Islet precursor cell (in vitro differentiated cells): ENCODE measurements around the gene SLIT3.

ENCODE experiments used
- DNase-seq: peaks from one replicate; pipeline ENCODE4 v3.0.0-alpha.2; 2018

The SLIT3 gene

DNA sequence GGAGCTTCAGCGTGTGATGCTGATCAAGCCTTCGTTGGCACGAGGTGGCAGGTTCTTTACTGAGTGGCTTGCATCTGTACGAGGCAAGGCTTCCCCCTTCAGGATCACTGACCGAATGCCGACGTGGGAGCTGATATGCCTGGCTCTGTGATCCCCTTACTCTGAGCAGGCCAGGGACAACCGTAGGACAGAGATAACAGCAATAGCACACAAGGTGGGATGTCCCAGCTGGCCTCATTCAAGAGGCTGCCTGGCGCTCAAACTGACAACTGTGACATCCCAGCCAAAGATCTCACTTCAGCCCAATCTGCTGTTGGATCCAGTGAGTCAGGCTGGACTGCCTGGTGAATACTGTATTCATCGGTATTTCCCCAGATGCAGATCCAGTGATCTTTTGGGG lies 522.4 kb downstream of the SLIT3 start:
- DNase-seq: no peak

DNA sequence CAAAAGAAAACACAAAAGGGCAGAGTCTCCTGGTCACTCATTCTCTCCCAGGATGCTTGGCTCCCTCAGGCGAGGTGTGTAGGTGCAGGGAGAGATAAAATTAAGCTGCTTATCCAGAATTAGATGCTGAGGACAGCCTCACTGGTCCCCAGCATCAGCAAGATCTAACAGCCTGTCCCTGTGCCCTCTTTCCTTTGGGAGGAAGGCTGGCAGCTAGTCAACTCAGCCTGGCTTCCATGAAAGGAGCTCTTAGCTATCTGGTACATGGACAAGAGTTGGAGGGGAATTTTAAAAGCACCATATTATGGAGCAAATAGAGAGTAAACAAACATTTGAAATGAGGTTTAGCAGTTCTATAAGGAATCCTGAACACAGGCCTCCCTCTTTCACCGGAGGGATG lies 523.3 kb downstream of the SLIT3 start:
- DNase-seq: no peak

DNA sequence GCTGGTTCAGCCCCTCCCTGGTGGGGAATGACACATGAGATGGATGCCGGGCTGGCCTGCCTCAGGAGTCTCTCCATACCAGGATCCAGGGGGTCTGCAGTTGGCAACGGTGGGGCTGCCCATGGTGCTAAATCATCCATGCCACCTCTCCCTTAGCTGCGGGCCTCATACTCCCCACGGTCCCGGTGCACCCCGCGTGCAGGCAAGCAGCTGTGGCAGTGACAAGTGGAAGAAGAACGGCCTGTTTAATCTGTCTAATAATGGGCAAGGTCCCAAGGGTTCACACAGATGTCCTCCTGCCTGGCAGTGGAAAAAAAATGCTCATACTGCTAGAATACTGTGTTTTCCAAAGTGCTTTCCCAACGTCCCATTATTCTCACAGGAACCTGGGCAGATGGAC lies 524.9 kb downstream of the SLIT3 start:
- no peak for DNase-seq

DNA sequence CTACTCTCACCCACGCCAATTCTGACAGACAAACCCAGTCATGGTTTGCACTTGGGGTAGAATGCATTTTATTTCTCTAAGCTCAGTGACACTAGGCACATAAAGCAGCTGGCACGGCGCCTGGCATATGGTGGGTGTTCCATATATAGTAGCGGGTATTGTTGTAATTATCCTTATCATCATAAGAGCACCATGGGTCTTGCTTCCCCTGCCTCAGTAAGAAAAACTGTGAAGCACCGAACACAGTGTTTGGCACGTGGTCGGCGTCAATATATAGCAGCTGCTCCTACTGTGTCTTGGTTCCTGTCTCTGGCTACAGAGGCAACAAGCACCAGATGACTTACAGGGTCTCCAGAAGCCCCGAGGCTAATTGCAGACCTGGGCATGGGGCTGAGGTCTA lies 527.7 kb downstream of the SLIT3 start:
- DNase-seq: no peak

DNA sequence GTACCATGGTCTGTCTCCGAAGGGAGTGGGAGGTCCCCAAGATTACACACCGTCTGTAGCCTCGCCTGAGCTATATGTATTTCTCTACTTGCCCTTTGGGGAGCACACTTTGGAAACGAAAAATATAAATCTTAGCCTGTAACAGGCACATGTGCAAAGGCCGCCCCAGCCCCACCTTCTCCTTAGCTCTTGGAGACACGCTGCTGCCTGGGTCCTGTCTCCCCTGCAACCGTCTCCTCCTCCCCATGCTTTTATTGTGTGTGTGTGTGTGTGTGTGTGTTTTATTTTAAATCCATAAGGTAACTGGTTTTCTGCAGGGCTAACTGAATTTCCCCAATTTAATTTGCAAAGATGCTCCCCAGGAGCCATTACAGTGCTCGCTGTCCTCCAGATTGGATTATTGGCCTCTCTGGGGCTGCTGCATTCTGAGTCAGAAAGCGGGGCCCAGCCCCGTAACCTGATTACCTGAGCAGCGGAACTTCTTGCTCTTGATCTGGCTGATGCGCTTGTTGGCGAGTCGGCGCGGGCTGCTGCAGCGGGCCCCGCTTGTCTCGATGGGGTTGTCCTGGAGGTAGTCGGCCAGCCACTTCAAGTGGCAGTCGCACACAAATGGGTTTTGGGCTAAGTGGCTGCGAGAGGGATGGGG lies 528.5 kb downstream of the SLIT3 start:
- DNase-seq: no peak

DNA sequence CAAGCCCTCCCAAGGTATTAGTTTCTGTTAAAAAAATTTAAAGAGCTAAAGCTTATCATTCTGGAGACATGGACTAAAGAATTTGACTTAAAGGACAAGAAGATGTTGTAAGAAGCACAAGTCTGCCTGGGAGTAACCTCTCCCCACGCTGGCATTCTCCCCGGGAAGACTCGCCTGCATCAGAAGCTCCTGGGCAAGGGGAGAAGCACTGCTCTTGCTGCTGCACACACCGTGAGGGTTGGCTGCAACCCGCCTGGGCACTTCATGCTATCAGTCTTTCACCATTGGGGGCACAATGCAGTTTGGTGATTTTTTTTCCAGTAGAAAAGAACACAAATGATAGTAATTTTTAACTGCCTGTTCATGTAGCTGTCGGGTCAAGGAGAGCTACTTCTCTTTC lies 529.3 kb downstream of the SLIT3 start:
- no peak for DNase-seq

DNA sequence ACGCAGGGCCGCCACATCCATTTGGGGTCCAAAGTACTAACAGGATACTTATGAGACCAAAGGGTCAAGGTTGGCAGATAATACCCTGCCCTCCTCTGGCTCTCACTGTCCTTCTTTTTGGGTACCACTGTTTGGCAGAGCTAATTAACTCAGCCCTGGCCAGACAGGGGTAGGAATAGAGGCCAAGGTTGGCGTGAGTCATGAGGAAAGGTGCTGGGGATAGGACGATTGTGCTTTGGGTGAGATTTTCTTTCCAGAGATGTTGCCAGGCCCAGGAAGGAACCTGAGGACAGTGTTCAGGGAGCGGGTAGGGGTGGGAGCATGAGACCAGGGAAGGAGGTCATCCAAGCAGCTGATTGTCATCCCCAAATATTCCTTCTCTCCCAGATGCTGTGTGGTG lies 529.9 kb downstream of the SLIT3 start:
- DNase-seq: no peak

DNA sequence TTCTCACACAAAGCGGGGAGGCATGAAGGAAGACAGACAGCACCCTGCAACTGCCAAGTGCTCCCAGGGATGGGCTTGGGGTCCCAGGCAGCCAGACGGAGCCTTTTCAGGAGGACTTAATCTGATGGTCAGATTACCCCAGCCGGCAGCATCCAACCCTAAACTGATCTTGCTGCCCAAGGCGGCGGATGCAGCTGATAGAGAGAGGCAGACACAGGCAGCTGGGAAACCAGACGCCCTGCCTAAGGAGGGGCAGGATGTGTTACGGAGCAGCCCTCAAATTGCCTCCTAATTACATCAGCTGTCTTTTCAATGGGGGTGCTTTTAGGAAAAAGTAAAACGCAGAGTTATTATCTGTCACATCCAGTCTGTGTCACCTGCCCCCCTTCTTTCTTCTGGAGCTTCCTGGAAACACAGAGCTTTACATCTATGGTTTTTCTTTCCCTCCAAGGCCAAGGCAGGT lies 530.9 kb downstream of the SLIT3 start:
- DNase-seq: peak; percentile 74

DNA sequence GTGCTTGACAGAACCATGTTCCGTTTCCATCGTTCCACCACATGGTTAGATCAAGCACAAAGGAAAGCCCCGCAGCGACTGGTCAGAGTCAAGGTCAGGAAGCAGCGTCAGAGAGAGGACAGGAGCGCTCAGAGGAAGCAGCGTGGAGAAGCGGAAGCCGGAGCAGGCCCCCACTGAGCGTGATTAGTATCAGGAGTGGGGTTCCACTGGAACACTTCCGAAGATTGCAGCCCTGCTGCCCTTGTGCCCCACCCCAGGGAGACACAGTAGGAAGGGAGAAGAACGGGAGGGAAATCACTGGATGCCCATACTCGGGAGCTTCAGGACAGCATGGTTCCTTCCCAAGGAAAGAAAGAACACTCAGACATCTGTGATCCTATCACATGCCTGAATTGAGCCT lies 532.8 kb downstream of the SLIT3 start:
- no peak for DNase-seq

DNA sequence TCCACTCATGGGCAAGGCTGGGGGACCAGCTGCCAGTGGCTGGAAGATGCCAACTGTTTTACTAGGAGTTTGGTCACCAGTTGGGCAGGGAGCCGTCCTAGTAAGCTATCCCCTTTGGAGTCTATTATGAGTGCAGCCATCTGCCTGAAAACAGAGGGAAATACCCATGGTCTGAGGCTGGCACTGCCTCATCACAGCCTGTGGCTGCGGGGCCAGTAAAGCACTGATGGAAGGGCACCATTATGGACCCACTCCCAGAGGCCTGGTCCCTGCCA lies 534.6 kb downstream of the SLIT3 start:
- DNase-seq: no peak

DNA sequence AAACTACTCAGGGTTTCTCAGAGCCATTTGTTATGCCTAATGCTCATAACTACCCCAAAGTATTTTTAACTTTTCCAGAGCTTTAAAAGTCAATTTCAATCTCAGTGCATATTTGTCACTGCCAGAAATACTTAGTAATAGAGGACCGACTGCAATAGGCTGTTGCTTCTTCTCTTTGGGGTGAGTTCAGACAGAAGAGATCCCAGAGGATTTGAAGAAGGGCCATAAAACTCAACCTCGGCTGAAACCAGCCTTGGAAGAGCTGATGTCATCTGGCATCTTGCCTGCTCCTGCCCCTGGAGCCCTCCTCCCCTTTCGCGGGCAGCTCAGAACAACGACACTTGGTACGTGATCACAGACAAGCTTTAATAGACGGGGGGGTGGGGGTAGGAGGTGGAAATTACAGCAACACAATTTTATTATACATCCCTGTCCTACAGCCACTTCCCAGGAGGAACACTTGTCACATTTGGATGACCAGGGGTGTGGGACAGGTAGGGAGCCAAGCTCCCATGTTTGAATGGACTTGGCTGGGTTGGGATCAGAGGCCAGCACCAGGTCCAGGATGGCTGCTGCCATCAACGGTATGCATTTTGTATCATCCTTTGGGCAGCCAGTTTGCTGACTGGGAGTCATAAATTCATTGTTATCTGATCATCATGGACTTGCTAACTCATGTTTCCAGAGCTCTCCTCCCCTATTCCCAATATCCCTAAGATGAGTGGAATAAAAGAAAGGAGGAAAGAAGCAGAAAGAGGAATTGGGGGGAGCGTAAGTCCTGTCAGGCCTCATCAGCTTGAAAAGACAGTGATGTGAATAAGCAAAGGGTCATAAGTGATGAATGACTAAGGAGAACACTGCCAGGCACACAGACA lies 535.2 kb downstream of the SLIT3 start:
- peak; percentile 70 for DNase-seq

DNA sequence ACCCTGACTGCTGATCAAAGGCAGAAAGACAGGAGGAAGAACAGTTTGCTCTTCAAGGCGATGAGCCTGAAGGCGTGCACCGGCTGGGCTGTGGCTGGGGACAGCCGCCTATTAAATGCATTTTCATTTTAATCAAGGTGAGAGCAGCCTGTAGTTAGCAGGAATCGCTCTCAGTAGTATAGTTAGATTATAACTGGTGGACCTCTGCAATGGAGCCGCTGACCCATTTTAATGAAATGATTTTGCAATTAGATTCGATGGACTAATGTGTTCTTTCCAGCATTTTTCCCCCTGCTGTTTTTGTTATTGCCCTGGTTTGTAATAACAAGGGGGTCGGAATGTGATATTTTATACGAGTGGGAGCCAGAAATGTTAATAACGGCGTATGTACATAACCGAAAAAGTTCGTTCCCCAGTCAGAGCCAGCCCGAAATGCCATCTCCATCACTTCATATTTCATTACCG lies 535.8 kb downstream of the SLIT3 start:
- no peak for DNase-seq

DNA sequence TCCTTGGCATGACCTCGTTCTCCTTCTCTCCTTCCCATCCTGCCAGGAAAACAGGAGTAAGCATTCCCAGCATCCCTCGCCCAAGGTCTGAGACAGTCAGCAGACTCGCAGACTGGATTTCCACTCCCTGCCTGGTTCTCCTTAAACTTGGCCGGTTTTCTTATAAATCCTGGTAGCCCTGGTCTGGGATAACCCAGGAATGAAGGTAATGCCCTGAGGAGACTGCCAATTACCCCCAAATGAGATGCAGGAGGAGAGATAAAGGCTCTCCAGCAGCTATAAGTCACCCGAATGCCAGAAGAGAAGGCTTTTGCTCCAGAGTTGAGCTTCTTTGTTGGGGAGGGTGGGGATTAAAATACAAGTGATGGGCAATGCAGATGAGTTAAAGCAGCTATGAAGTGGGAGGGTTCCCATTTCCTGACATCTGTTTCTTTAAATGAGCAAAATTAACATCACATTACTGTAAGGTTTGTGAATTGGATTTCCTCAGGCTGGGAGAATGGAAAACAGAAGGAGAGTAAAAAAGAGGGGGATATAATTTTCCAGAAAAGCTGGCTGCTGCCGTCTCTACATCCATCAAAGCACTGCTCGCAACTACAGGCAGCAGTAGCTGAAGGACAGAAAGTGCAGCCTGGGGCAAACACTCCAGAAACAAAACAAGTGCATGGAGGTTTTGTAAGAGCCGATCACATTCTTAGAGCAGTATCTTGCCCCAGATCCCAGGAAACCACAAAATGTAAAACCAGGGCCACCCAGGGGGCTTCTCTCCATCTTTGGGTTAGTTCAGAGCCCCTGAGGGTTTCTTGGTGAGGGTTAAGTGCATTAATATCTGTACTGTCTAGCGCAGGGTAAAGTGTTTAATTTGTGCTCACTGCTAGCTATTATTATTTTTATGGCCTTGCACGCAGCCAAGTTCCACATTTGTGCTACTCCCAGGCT lies 544.2 kb downstream of the SLIT3 start:
- DNase-seq: peak; percentile 63

DNA sequence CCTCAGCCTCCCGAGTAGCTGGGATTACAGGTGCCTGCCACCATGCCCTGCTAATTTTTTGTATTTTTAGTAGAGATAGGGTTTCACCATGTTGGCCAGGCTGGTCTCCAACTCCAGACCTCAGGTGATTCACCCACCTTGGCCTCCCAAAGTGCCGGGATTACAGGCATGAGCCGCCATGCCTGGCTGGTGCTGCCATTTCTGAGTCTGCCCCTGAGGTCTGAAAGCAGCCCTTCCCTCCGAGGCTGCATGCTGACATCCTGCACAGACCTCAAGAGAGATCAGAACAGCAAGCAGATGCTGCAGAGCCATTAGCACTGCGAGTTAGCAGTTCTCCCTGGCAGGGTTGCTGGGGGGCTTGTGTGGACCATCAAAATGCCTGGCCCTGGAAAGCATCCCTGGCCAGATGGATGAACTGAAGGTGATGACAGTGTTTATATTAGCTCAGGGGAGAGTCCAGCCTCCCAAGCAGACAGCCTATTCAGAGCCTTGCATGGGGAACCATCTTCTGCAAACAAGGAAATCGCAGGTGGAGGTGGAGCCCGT lies 545.3 kb downstream of the SLIT3 start:
- DNase-seq: no peak

DNA sequence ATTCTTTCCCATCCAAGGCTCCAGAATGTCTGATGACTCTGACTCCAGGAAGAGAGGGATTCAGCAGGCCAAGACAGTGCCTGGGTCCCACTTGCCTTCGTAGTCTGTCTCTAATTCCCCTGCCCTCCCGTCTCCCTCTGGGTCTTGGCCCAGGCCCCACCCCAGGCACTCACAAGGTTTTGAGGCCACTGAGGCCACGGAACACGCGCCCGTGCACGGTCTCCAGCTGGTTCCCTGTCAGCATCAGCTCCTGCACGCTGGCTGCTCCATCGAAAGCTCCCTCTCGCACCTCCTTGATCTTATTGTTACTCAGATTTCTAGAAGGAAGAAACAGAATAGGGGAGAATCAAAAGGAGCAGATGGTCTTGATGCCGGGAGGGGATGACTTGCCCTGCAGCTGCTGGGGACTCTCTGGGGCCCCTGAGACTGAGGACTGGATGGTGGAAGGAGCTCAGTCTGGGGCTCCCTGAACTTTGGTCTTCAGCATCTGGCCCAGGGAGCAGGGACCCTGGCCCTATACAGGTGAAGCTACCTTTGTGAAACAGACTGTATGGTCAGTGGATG lies 547.2 kb downstream of the SLIT3 start:
- DNase-seq: peak; percentile 49

DNA sequence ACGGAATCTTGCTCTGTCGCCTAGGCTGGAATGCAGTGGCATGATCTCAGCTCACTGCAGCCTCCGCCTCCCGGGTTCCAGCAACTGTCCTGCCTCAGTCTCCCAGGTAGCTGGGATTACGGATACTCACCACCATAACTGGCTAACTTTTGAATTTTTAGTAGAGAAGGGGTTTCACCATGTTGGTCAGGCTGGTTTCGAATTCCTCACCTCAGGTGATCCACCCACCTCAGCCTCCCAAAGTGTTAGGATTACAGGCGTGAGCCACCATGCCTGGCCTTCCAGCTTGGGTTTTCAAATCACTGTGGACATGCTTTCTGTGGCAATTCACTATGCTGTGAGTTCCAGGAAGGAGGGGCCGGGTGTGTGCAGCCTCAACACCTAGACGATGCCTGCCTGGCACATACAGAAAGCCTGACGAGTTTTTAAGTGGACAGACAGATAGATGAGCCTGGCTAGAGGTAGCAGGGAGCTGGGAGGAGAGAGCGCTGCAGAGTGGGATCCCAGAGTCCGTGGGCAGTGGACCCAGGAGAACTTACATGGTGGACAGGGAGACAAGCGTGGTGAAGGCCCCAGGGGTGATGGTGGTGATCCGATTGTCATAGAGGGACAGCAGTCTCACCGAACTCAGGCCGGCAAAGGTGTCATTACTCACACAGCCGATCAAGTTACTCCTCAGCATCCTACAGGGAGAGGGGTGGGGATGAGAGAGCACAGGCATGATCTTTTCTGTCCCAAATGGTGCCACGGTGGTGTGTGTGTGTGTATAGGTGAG lies 548.3 kb downstream of the SLIT3 start:
- DNase-seq: peak; percentile 37

DNA sequence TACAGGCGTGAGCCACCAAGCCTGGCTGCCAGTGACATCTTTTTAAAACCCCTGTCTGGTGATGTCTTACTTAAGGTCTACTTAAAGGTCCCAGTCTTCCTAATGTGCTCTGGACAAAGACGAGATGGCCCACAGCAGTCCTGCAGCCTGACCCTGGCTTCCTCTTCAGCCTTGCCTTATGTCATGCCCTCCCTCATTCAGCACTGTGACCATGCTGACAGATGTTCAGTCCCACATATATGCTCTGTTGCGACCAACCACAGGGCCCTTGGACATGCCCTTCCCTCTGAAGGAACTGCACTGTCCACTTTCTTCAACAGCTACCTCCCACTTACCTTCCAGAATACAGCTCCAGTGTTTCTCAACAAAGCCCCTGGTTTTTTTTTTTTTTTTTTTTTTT lies 548.9 kb downstream of the SLIT3 start:
- peak; percentile 43 for DNase-seq

DNA sequence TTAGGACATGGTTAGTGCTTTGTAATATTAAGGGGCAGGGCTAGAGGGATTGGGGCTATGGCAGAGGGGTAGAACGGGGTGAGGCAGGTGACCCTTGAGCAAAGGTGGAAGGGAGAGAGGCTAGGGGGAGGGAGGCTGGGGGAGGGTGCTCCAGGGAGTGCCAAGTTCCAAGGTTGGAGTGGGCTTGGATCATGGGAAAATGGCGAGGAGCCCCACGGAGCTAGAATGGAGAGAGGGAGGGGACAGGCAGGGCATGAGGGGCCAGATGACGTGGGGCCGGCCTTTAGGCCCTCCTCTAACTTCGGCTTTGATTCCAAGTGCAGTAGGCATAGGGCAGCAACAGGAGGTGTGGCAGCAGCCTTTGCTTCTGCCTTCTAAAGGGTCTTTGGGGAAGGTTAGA lies 550.0 kb downstream of the SLIT3 start:
- DNase-seq: peak; percentile 36

DNA sequence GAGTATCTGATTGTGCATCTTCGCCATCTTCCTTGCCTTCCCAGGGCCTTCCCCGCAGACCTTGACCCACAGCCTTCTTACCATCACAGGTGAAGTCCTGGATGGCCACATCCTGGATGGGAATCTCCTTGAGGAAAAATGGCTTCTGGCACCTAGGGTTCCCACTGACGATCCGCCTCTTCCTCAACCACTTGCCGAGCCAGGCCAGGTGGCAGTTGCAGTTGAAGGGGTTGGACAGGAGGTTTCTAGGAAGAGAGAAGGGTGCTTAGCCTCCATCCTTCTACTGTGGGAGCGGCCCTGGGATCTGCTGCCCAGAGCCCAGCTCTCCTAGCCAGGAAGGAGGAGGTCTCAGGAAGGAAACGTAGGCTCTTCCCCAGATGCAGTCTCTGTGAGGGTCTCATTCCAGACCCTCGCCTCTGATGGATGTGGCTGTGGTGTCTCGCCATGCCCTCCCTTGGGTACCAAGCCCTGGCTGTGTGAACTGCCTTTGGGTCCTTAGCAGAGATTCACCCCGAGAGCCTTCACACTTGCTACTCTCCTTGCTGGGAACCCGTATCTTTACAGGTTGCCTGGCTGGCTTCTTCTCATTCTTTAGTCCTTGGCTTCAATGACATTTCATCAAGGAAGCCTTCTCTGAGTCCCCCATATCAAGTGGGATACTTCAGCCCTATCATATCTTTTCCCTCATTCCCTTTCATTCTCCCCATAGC lies 551.4 kb downstream of the SLIT3 start:
- peak; percentile 31 for DNase-seq

DNA sequence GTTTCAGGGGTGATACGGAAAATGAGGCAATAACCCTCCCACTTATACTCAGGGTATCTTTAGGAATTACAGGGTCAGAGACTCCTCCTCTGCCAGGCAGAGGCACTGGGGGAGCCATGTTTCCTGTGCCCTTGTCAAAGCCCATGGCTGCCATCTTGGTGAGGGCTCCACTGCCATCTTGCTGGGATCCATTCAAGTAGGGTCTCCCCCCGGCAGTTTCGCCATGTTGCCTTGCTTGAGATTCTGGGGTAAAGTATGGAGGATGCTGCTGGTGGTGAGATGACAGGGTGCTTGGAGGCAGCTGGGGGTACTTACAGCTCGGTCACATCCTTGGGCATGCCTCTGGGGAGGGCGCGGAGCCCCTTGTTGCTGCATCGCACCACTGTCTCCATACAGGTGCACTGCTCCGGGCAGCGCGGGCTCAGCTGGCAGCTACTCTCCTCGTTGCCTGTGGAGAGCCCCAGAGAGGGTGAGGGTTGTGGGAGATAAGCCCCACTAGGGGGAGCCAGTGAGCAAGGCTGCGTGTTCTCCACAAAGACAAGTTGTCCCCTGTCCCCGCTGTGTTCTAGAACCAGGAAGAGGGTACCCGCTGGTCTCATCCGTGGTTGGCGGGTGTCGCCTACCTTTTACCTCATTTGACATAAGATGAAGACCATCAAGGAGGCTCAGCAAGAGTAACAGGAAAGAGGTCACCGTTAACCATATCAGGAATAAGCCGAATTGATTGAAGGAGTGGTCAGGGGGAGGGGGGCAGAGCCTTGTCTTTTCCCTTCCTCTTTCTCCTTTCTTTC lies 552.8 kb downstream of the SLIT3 start:
- DNase-seq: peak; percentile 87
